HCT116 (cell line): Measurements from ENCODE around the gene ACSF2. TPM values are rescaled to one million over a fixed set of nuclear protein-coding genes. Genes with fewer than 3 reads are reported as not detected.

Source experiments
- ATAC-seq: fragments of 200-7000 bp; cut with Tn5 transposase; 2 replicates; pipeline ENCODE4 v1.9.1; 2020; ENCODE audit warnings: mild to moderate bottlenecking, moderate library complexity
- BruUV-seq: library from RNA; stranded (reverse); fragments of 400-500 nt; replicated peaks from 2 replicates; lab custom pipeline; 2021; lab: Mats Ljungman, UMichigan
- CTCF ChIA-PET: fragments of 300-600 bp; sonication (Branson Sonifier 250); formaldehyde crosslinking; loops from one replicate; lab custom pipeline; 2021; ENCODE audit warnings: antibody characterized with exemption; lab: Charles Lee
- POLR2A ChIA-PET: fragments of 300-600, 350-600 bp; sonication (Branson Sonifier 250); formaldehyde crosslinking; loops from one replicate; lab custom pipeline; 2021; ENCODE audit warnings: antibody characterized with exemption; lab: Charles Lee
- RAD21 ChIA-PET, 2 experiments: fragments of 300-600 bp; sonication (Branson Sonifier 250); formaldehyde crosslinking; loops; one replicate each; lab custom pipeline; 2023; ENCODE audit warnings: low total read pairs in 2 of 2; ENCODE audit not compliant: uncharacterized antibody in 2 of 2, unreplicated experiment in 2 of 2, low non-redundant PET in 1 of 2; lab: Charles Lee
- DNase-seq: peaks from one replicate; pipeline ENCODE4 v3.0.0-alpha.2; 2010; ENCODE audit warnings: low read depth, low spot score
- H2AFZ ChIP-seq: fragments of 200-600 bp; shearing (Covaris generic), sonication (generic); 2 replicates; pipeline ENCODE4 v1.6.1; 2017; ENCODE audit warnings: low read depth, mixed run types, mixed read lengths, antibody characterized with exemption, low read length; ENCODE audit not compliant: poor library complexity, severe bottlenecking
- H3K27ac ChIP-seq: 2 replicates; pipeline ENCODE4 v1.5.1; 2012; ENCODE audit warnings: low read depth, low read length
- H3K27me3 ChIP-seq: fragments of 200-600 bp; sonication (generic); 2 replicates; pipeline ENCODE4 v1.6.1; 2016; ENCODE audit warnings: mixed run types, low read length, mixed read lengths; ENCODE audit not compliant: insufficient read depth
- H3K36me3 ChIP-seq, 2 experiments: fragments of 200-500 bp in 1 of 2; fragments of 200-600 bp in 1 of 2; sonication (Bioruptor generic) in 1 of 2; sonication (generic) in 1 of 2; 2 replicates each; pipeline versions ENCODE4 v1.5.1 to v1.6.1; 2014 to 2016; ENCODE audit warnings: low read length in 2 of 2, inconsistent platforms in 1 of 2, mixed read lengths in 1 of 2, mixed run types in 1 of 2; ENCODE audit not compliant: insufficient read depth in 2 of 2, control insufficient read depth in 1 of 2
- H3K4me1 ChIP-seq, 2 experiments: fragments of 200-600 bp in 1 of 2; sonication (generic) in 1 of 2; 2 replicates each; pipeline versions ENCODE4 v1.5.1 to v1.6.1; 2012 to 2017; ENCODE audit warnings: low read length in 2 of 2, inconsistent platforms in 1 of 2, mild to moderate bottlenecking in 1 of 2, mixed read lengths in 1 of 2, mixed run types in 1 of 2, moderate library complexity in 1 of 2; ENCODE audit not compliant: insufficient read depth in 2 of 2, control insufficient read depth in 1 of 2
- H3K4me2 ChIP-seq: fragments of 200-600 bp; sonication (generic); 2 replicates; pipeline ENCODE4 v1.6.1; 2017; ENCODE audit warnings: mixed run types, low read length, mixed read lengths
- H3K4me3 ChIP-seq, 2 experiments: fragments of 200-600 bp in 1 of 2; sonication (generic) in 1 of 2; replicated peaks in 1 of 2; 2 replicates each; pipeline ENCODE4 v1.5.1; 2011 to 2016; ENCODE audit warnings: low read length in 2 of 2, control low read depth in 1 of 2, low read depth in 1 of 2, mild to moderate bottlenecking in 1 of 2, mixed read lengths in 1 of 2, mixed run types in 1 of 2
- H3K79me2 ChIP-seq: fragments of 200-600 bp; sonication (generic); 2 replicates; pipeline ENCODE4 v1.6.1; 2017; ENCODE audit warnings: mild to moderate bottlenecking, mixed run types, low read length, moderate library complexity, mixed read lengths; ENCODE audit not compliant: insufficient read depth
- H3K9ac ChIP-seq: fragments of 200-600 bp; sonication (generic); 2 replicates; pipeline ENCODE4 v1.6.1; 2016; ENCODE audit warnings: low read length, mixed read lengths
- H3K9me2 ChIP-seq: fragments of 200-600 bp; sonication (generic), shearing (Covaris generic); 2 replicates; pipeline ENCODE4 v1.6.1; 2017; ENCODE audit warnings: mixed run types, mild to moderate bottlenecking, moderate library complexity; ENCODE audit not compliant: insufficient read depth
- H3K9me3 ChIP-seq, 2 experiments: fragments of 200-500 bp in 1 of 2; fragments of 200-600 bp in 1 of 2; sonication (Bioruptor generic) in 1 of 2; sonication (generic) in 1 of 2; 2 replicates each; pipeline ENCODE4 v1.6.1; 2014 to 2017; ENCODE audit warnings: low read length in 2 of 2, mixed read lengths in 2 of 2, inconsistent platforms in 1 of 2, low read depth in 1 of 2, mild to moderate bottlenecking in 1 of 2, mixed run types in 1 of 2, moderate library complexity in 1 of 2; ENCODE audit not compliant: control insufficient read depth in 1 of 2, insufficient read depth in 1 of 2
- H4K20me1 ChIP-seq: fragments of 200-600 bp; sonication (generic), shearing (Covaris generic); 2 replicates; pipeline ENCODE4 v1.6.1; 2017; ENCODE audit warnings: mixed run types, mild to moderate bottlenecking, moderate library complexity; ENCODE audit not compliant: insufficient read depth
- ATF3 ChIP-seq: IDR thresholded peaks from 2 replicates; pipeline ENCODE4 v1.6.1; 2012
- CEBPB ChIP-seq: IDR thresholded peaks from 2 replicates; pipeline ENCODE4 v1.6.1; 2012; ENCODE audit warnings: low read depth
- EGR1 ChIP-seq: IDR thresholded peaks from 2 replicates; pipeline ENCODE4 v1.6.1; 2012; ENCODE audit warnings: low read depth
- ELF1 ChIP-seq: IDR thresholded peaks from 2 replicates; pipeline ENCODE4 v1.6.1; 2012; ENCODE audit warnings: low read depth, borderline replicate concordance
- EZH2 ChIP-seq: fragments of 200-600 bp; sonication (generic); IDR thresholded peaks from 2 replicates; pipeline ENCODE4 v1.6.1; 2017; ENCODE audit warnings: antibody characterized with exemption, mixed run types
- EZH2phosphoT487 ChIP-seq: fragments of 200-600 bp; IDR thresholded peaks from 2 replicates; pipeline ENCODE4 v1.6.1; 2018; ENCODE audit warnings: antibody characterized with exemption, borderline replicate concordance
- MAX ChIP-seq: IDR thresholded peaks from 2 replicates; pipeline ENCODE4 v1.6.1; 2012
- POLR2AphosphoS5 ChIP-seq: IDR thresholded peaks from 2 replicates; pipeline ENCODE4 v1.6.1; 2011; ENCODE audit warnings: mild to moderate bottlenecking, low read depth, low read length, moderate library complexity
- REST ChIP-seq: IDR thresholded peaks from 2 replicates; pipeline ENCODE4 v1.6.1; 2012; ENCODE audit warnings: low read depth
- SRF ChIP-seq: IDR thresholded peaks from 2 replicates; pipeline ENCODE4 v1.6.1; 2012; ENCODE audit warnings: low read depth
- YY1 ChIP-seq: IDR thresholded peaks from 2 replicates; pipeline ENCODE4 v1.6.1; 2011; ENCODE audit warnings: low read length, low read depth, moderate library complexity, mild to moderate bottlenecking; ENCODE audit not compliant: insufficient replicate concordance; ENCODE audit errors: extremely low read depth
- ZBTB33 ChIP-seq: IDR thresholded peaks from 2 replicates; pipeline ENCODE4 v1.6.1; 2011; ENCODE audit warnings: mild to moderate bottlenecking, low read length, moderate library complexity; ENCODE audit not compliant: insufficient replicate concordance; ENCODE audit errors: extremely low read depth
- ZNF274 ChIP-seq: fragments of 200-500 bp; sonication (Bioruptor generic); IDR thresholded peaks from 2 replicates; pipeline ENCODE4 v1.6.1; 2014; ENCODE audit warnings: mild to moderate bottlenecking, low read depth, low read length, inconsistent platforms
- intact Hi-C: fragments of 100-400 bp; cut with micrococcal nuclease; formaldehyde crosslinking; loops from 2 replicates; pipeline ENCODE4 v1.10.0; 2022
- total RNA-seq: library from RNA; stranded (reverse); gene quantifications from one replicate; pipeline ENCODE4 v1.2.1, GENCODE V29; 2021; ENCODE audit not compliant: unreplicated experiment

Gene ACSF2
- total RNA-seq, 1 experiment from 2014 or later: 52.4 TPM

GRCh38 chr17:50444841-50445715, 19.1 kb downstream of the ACSF2 start:
- ChIA-PET RAD21 (no interaction called here), POLR2A (interaction anchor here (0.9 kb wide), 1 partner anchor 10 kb away, joined by 3 read pairs; no protein-coding TSS in a partner anchor), CTCF (interaction anchor here (0.6 kb wide), 1 partner anchor 56 kb away, joined by 3 read pairs; no protein-coding TSS in a partner anchor)
- no peaks in the 10 kb centered on the region for H4K20me1 ChIP-seq
- DNase-seq (no peak), ATAC-seq (no peak)
- no peaks in the 10 kb centered on the region for H3K9me2 ChIP-seq
- H3K27ac ChIP-seq: no peak overlapping the region
- no peaks in the 10 kb centered on the region for H3K36me3 ChIP-seq
- H3K9ac ChIP-seq: no peak overlapping the region
- H3K4me1 ChIP-seq: peaks cover 13 to 15% of the 10 kb centered on the region in 2 experiments
- no peaks in the 10 kb centered on the region for H3K9me3 ChIP-seq
- intact Hi-C loops: no loop called here
- no TSS peak for BruUV-seq
- no peak overlapping the region for H3K4me3 ChIP-seq
- no peak overlapping the region for H2AFZ ChIP-seq
- TF ChIP-seq ELF1: no peak
- TF ChIP-seq POLR2AphosphoS5: no peak
- no peak for TF ChIP-seq EZH2phosphoT487
- TF ChIP-seq EZH2: no peak
- TF ChIP-seq REST: no peak
- TF ChIP-seq ATF3: no peak
- TF ChIP-seq CEBPB: no peak
- TF ChIP-seq ZBTB33: no peak
- no peak for TF ChIP-seq MAX
- no peak for TF ChIP-seq YY1
- no peak for TF ChIP-seq SRF
- no peak for TF ChIP-seq EGR1
- TF ChIP-seq ZNF274: no peak
- H3K79me2 ChIP-seq: no peaks in the 10 kb centered on the region
- H3K27me3 ChIP-seq: no peaks in the 10 kb centered on the region
- H3K4me2 ChIP-seq: no peak overlapping the region
